ENCODE data around the gene DPH6.

The DPH6 gene

GRCh38 chr15:35566991-35567390 lies 21.0 kb upstream of the DPH6 start:
- H3K4me3 Mint-ChIP-seq: no peak overlapping the region

GRCh38 chr15:35565901-35566300 lies 19.9 kb upstream of the DPH6 start:
- Mint-ChIP-seq H3K27ac (no peak overlapping the region), H3K9me3 (no peaks in the 10 kb centered on the region), H3K4me3 (no peak overlapping the region), H3K27me3 (ENCODE audit: low read depth) (no peaks in the 10 kb centered on the region), H3K36me3 (ENCODE audit: low read depth) (no peaks in the 10 kb centered on the region), H3K4me1 (no peaks in the 10 kb centered on the region)
- no peak for TF ChIP-seq CTCF (IDR thresholded peaks at IDR 0.05; ENCODE audit: unreplicated experiment in 3 of 3)

More at GRCh38 chr15:35566991-35567390, 21.0 kb upstream of the DPH6 start:
- H3K27ac Mint-ChIP-seq: no peak overlapping the region
- no peaks in the 10 kb centered on the region for H3K4me1 Mint-ChIP-seq
- no peaks in the 10 kb centered on the region for H3K27me3 Mint-ChIP-seq (ENCODE audit: low read depth)
- TF ChIP-seq CTCF (IDR thresholded peaks at IDR 0.05; ENCODE audit: unreplicated experiment in 3 of 3): no peak
- H3K36me3 Mint-ChIP-seq (ENCODE audit: low read depth): no peaks in the 10 kb centered on the region
- no peaks in the 10 kb centered on the region for H3K9me3 Mint-ChIP-seq

GRCh38 chr15:35562641-35563040 lies 16.7 kb upstream of the DPH6 start:
- no peak for TF ChIP-seq CTCF (IDR thresholded peaks at IDR 0.05; ENCODE audit: unreplicated experiment in 3 of 3)
- no peaks in the 10 kb centered on the region for H3K4me1 Mint-ChIP-seq
- no peaks in the 10 kb centered on the region for H3K27me3 Mint-ChIP-seq (ENCODE audit: low read depth)
- no peaks in the 10 kb centered on the region for H3K9me3 Mint-ChIP-seq
- H3K4me3 Mint-ChIP-seq: no peak overlapping the region
- H3K36me3 Mint-ChIP-seq (ENCODE audit: low read depth): no peaks in the 10 kb centered on the region
- no peak overlapping the region for H3K27ac Mint-ChIP-seq

GRCh38 chr15:35561308-35561707 lies 15.3 kb upstream of the DPH6 start:
- no peaks in the 10 kb centered on the region for H3K4me1 Mint-ChIP-seq
- no peak overlapping the region for H3K4me3 Mint-ChIP-seq
- no peaks in the 10 kb centered on the region for H3K9me3 Mint-ChIP-seq
- TF ChIP-seq CTCF (IDR thresholded peaks at IDR 0.05; ENCODE audit: unreplicated experiment in 3 of 3): no peak
- no peaks in the 10 kb centered on the region for H3K27me3 Mint-ChIP-seq (ENCODE audit: low read depth)
- no peak overlapping the region for H3K27ac Mint-ChIP-seq
- no peaks in the 10 kb centered on the region for H3K36me3 Mint-ChIP-seq (ENCODE audit: low read depth)

- no peaks in the 10 kb centered on the region for H3K4me1 Mint-ChIP-seq
- no peaks in the 10 kb centered on the region for H3K36me3 Mint-ChIP-seq (ENCODE audit: low read depth)
- H3K9me3 Mint-ChIP-seq: no peaks in the 10 kb centered on the region
- H3K27me3 Mint-ChIP-seq (ENCODE audit: low read depth): no peaks in the 10 kb centered on the region
- no peak overlapping the region for H3K4me3 Mint-ChIP-seq
- H3K27ac Mint-ChIP-seq: no peak overlapping the region
- TF ChIP-seq CTCF (IDR thresholded peaks at IDR 0.05; ENCODE audit: unreplicated experiment in 3 of 3): no peak
Measured at GRCh38 chr15:35560870-35561269, 14.9 kb upstream of the DPH6 start.

GRCh38 chr15:35560258-35560657 lies 14.3 kb upstream of the DPH6 start:
- Mint-ChIP-seq H3K9me3 (no peaks in the 10 kb centered on the region), H3K36me3 (ENCODE audit: low read depth) (no peaks in the 10 kb centered on the region), H3K27ac (no peak overlapping the region), H3K4me3 (no peak overlapping the region), H3K4me1 (no peaks in the 10 kb centered on the region), H3K27me3 (ENCODE audit: low read depth) (no peaks in the 10 kb centered on the region)
- no peak for TF ChIP-seq CTCF (IDR thresholded peaks at IDR 0.05; ENCODE audit: unreplicated experiment in 3 of 3)

Measured in nephron (organoid).